Stimulated activated CD4-positive, alpha-beta T cell treated with anti-CD3 and anti-CD28 coated beads, Interleukin-1b, Interleukin-23, amount 100 ng/mL, for 4 hours (primary cell): ENCODE data around the gene TLR3.
A peak's percentile ranks its signal among the peaks of the same experiment; 100 is the strongest.

ENCODE experiments used
- DNase-seq, 2 donors: peaks; one replicate each; pipeline ENCODE4 v3.0.0-alpha.2; 2020; ENCODE audit warnings: low read depth in 2 of 2

TLR3 gene

DNA sequence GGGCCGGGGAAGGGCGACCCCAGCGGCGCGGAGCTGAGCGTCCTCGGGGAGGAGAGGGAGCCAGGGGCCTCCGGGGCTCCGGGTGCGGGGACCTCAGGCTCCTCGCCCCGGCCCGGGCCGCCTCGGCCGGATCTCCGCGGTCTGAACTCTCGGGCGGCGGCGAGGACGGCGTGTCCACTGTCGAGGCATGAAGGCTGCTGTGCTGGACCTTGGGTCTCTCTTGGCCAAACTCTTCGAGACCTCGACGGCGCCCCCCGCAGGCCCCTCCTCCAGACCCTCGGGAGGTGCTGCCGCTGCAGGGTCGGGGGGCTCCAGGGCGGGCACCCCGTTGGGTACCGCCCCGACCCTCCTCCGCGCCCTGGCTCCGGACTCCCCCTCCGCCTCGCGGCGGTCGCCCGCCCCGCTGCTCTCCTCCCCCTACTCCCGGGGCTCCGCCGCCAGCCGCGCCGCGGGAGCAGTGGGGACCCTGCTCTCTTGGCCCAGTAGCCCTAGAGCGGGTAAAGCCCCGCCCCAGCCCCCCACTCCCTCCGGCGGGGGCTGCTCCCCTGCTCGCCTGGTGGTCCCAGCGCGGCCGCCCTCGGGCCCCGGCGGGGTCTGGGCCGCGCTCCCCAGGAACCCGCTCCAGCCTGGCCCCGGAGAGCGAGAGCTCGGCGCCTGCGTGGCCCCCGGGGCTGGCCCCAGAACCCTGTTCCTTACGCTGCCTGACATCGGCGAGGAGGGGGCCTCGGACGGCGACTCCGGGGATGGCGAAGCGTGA, 36.1 kb downstream of the TLR3 start:
- peak in 1 of 2 donors; percentile 3 for DNase-seq

GRCh38 chr4:186105647-186106321, 36.8 kb downstream of the TLR3 start:
- DNase-seq: no peak

GRCh38 chr4:186107947-186108346, 39.0 kb downstream of the TLR3 start:
- no peak for DNase-seq

GRCh38 chr4:186108391-186108790, 39.4 kb downstream of the TLR3 start:
- DNase-seq: no peak

DNA sequence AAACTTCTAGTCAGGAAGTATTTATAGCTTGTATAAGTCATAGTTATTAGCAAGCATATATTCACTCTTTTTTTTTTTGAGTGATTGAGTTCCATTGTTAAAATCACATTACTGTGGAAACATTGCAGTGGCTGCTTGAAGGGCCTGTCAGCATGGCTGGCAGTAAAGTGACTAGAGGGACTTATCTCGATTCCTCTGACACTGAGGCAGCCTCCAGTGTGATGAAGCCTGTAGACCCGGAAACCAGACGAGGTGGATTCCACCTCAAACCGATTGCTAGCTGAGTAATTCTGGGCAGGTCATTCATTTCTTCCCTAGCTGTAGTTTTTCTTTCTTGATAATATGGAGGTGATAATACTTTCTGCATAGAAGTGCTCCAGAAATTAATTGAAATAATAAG, 40.3 kb downstream of the TLR3 start:
- DNase-seq: no peak

DNA sequence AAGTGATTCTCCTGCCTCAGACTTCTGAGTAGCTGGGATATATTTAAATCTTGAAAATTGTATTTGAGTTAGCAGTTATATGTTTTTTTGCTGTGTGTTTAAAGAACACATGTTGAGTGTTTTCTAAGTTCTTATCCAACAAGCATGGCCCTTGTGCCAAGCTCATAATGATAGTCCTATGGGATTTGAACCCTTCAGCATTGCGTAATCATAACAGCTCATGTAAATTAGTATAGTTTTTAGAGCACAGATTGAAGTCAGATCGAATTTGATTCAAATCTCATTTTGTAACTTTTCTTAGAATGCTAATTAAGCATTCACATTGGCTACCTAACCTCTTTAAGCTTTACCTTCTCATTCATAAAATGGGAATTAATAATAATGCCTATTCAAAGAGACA, 47.7 kb downstream of the TLR3 start:
- DNase-seq: no peak

DNA sequence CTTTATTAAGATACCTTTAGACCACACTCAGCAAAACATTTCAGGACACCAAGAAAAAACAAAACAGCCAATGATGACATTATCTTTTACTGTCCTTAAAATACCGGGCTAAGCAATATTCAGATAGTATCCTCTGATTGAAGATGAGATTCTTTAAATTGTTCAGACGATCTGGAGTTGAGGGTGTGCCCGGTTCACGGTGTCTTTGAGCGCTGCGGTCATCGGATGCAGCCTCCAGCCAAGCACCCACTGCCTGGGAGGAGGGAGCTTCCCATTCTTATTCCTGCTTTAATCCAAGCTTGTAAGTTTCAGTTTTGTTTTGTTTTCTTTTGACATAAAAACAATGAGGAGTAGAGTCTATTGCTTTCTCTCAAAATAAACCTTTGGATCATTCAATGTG, 49.6 kb downstream of the TLR3 start:
- no peak for DNase-seq

- DNase-seq: no peak
Measured at GRCh38 chr4:186121057-186121456, 52.1 kb downstream of the TLR3 start.

- DNase-seq: no peak
Measured at GRCh38 chr4:186128842-186129241, 59.9 kb downstream of the TLR3 start.

- no peak for DNase-seq
Measured at GRCh38 chr4:186131935-186132334, 63.0 kb downstream of the TLR3 start.

GRCh38 chr4:186132577-186133242, 63.8 kb downstream of the TLR3 start:
- no peak for DNase-seq

GRCh38 chr4:186134257-186134656, 65.3 kb downstream of the TLR3 start:
- no peak for DNase-seq

DNA sequence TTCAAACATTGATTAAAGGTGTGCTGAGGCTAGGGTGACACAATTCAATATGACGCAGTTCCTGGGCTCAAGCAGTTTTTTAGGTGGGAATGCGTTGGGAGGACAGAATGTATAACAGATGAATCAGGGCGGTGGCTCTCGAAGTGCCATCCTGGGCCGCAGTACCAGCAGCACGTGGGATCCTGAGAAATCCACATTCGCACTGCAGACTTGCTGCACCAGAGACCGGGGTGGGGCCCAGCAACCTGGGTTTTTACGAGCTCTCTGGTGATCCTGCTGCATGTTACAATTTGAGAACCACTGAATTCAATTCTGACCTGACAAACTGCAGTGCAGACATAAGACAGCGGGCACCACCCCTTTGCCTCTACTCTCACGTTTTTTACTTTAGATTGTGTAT, 65.9 kb downstream of the TLR3 start:
- DNase-seq: no peak

GRCh38 chr4:186137196-186137794, 68.3 kb downstream of the TLR3 start:
- DNase-seq: no peak
